Testis (tissue), 3 donors: ENCODE data around the gene RANBP17. TPM values are rescaled to one million over a fixed set of nuclear protein-coding genes. Genes with fewer than 3 reads are reported as not detected.
A peak's percentile ranks its signal among the peaks of the same experiment; 100 is the strongest.
"Not testable (repeated sequence)": the region's sequence is repeated elsewhere in the genome, so short reads cannot be mapped to it uniquely, and the experiment has no call there.

Experiments
- DNase-seq: peaks from one replicate; pipeline ENCODE4 v3.0.0-alpha.2; 2019
- H3K27ac ChIP-seq, 2 donors: fragments of 200-600 bp; sonication (generic); one replicate each; pipeline ENCODE4 v1.5.1; 2019
- H3K27me3 ChIP-seq: fragments of 200-600 bp; sonication (generic); one replicate; pipeline ENCODE4 v1.5.1; 2019
- H3K36me3 ChIP-seq: fragments of 200-600 bp; sonication (generic); one replicate; pipeline ENCODE4 v1.5.1; 2017; ENCODE audit warnings: low read depth; ENCODE audit errors: missing control alignments
- H3K4me1 ChIP-seq: fragments of 200-600 bp; sonication (generic); one replicate; pipeline ENCODE4 v1.5.1; 2019
- H3K4me3 ChIP-seq, 2 donors: fragments of 200-600 bp; sonication (generic); one replicate each; pipeline ENCODE4 v1.5.1; 2017 to 2019
- H3K9me3 ChIP-seq: fragments of 200-600 bp; sonication (generic); one replicate; pipeline ENCODE4 v1.5.1; 2017
- POLR2A ChIP-seq: fragments of 450-650 bp; IDR thresholded peaks from one replicate; pipeline ENCODE4 v1.6.1; 2017; ENCODE audit warnings: antibody characterized with exemption, mild to moderate bottlenecking, moderate library complexity
- WGBS, 2 donors: methylation state at CpG; one replicate each; pipeline ENCODE4 v1.1.5; 2018; 5-methylcytosine and 5-hydroxymethylcytosine counted together
- intact Hi-C: fragments of 100-400 bp; cut with DNase I; formaldehyde crosslinking; loops from one replicate; pipeline ENCODE4 v1.15.1; 2023; ENCODE audit warnings: low total_unique reads
- polyA plus RNA-seq: library from polyadenylated mRNA; stranded (reverse); fragments of 350-450 nt; fragmentation: Illumina TruSeq; extraction: RNeasy Lipid Tissue Mini Kit (QIAGEN cat#74804); gene quantifications from one replicate; pipeline ENCODE4 v1.2.3, GENCODE V29; 2014; ENCODE audit warnings: low read depth, low replicate concordance; ENCODE audit not compliant: insufficient read depth
- total RNA-seq, 2 donors: library from RNA; depleted of rRNA; stranded (reverse); fragments of >200 nt; gene quantifications; one replicate each; pipeline ENCODE4 v1.2.3, GENCODE V29; 2016
- TF ChIP-seq, protein P1 (sequence below), 3 experiments: fragments of 450-650 bp in 2 of 3; fragments of 200-600 bp in 1 of 3; sonication (generic) in 1 of 3; IDR thresholded peaks; one replicate each; pipeline ENCODE4 v1.5.1; 2016 to 2019; ENCODE audit warnings: antibody characterized with exemption in 3 of 3, mild to moderate bottlenecking in 2 of 3, moderate library complexity in 1 of 3

Gene RANBP17
- total and polyA plus RNA-seq, 3 donors from 2014 or later: 34.1 to 63.9 (median 58.2) TPM

DNA sequence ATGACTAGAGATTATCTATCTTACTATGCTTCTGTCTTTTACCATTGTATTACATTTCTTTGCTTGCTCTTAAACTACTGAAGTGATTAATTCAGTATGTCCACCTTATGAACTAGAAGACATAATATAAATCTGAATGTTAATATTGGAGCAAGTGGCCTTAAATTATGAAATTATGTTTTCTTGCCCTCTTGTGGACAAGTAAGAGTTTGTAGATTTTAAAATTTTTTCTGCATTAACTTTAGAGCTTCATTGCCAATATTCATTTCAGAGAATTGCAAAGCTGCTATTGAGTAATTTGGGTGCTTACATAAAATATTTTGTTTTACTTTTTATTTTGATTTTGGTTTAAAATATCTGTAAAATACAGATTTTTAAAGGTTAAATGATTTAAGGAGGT, 55.3 kb downstream of the RANBP17 start:
- Histone ChIP-seq H3K27me3 (no peaks in the 10 kb centered on the region), H3K9me3 (no peaks in the 10 kb centered on the region), H3K36me3 (no peaks in the 10 kb centered on the region), H3K4me3 (no peak overlapping the region), H3K4me1 (no peaks in the 10 kb centered on the region), H3K27ac (no peak overlapping the region)
- intact Hi-C loops: no loop called here
- no peak for DNase-seq
- TF ChIP-seq, protein P1, sequence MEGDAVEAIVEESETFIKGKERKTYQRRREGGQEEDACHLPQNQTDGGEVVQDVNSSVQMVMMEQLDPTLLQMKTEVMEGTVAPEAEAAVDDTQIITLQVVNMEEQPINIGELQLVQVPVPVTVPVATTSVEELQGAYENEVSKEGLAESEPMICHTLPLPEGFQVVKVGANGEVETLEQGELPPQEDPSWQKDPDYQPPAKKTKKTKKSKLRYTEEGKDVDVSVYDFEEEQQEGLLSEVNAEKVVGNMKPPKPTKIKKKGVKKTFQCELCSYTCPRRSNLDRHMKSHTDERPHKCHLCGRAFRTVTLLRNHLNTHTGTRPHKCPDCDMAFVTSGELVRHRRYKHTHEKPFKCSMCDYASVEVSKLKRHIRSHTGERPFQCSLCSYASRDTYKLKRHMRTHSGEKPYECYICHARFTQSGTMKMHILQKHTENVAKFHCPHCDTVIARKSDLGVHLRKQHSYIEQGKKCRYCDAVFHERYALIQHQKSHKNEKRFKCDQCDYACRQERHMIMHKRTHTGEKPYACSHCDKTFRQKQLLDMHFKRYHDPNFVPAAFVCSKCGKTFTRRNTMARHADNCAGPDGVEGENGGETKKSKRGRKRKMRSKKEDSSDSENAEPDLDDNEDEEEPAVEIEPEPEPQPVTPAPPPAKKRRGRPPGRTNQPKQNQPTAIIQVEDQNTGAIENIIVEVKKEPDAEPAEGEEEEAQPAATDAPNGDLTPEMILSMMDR (IDR thresholded peaks at IDR 0.05): peak in 1 of 3 experiments; percentile 18
- no peak for TF ChIP-seq POLR2A

DNA sequence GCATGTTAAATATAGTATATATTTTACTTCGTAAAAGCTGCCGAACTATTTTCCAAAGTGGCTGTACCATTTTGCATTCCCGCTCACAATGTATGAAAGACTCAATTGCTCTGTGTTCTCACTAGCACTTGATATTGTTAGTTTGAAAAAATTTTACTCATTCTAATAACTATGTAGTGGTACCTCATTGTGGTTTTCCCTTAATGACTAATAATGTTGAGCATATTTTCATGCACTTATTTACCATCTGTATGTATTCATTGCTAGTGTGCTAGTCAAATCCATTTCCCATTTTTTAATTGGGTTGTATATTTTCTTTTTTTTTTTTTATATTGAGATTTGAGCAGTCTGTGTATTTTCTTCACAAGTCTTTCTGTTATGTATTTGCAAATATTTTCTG, 58.4 kb downstream of the RANBP17 start:
- TF ChIP-seq POLR2A: no peak
- TF ChIP-seq, protein P1 (IDR thresholded peaks at IDR 0.05): no peak
- Histone ChIP-seq H3K36me3 (no peaks in the 10 kb centered on the region), H3K9me3 (no peaks in the 10 kb centered on the region), H3K27ac (no peak overlapping the region), H3K4me3 (no peak overlapping the region), H3K27me3 (no peaks in the 10 kb centered on the region), H3K4me1 (no peaks in the 10 kb centered on the region)
- WGBS, 2 donors: 82 to 96% methylated on average over 3 of the region's 3 CpGs
- DNase-seq: no peak
- intact Hi-C loops: no loop called here

DNA sequence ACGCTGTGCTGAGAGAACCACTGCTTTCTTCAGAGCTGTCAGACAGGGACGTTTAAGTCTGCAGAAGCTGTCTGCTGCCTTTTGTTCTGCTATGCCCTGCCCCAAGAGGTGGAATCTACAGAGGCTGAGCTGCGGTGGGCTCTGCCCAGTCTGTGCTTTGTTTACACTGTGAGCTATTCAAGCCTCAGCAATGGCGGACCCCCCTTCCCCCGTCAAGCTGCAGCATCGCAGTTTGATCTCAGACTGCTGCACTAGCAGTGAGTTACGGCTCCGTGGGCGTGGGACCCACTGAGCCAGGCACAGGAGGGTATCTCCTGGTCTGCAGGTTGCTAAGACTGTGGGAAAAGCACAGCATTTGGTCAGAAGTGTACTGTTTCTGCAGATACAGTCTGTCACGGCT, 60.5 kb downstream of the RANBP17 start:
- H3K9me3 ChIP-seq, H3K36me3 ChIP-seq, DNase-seq, H3K27me3 ChIP-seq, H3K4me3 ChIP-seq, intact Hi-C loops, H3K4me1 ChIP-seq, H3K27ac ChIP-seq: not testable (repeated sequence)
- WGBS, 2 donors: 62 to 63% methylated on average over 3 to 10 of the region's 10 CpGs

DNA sequence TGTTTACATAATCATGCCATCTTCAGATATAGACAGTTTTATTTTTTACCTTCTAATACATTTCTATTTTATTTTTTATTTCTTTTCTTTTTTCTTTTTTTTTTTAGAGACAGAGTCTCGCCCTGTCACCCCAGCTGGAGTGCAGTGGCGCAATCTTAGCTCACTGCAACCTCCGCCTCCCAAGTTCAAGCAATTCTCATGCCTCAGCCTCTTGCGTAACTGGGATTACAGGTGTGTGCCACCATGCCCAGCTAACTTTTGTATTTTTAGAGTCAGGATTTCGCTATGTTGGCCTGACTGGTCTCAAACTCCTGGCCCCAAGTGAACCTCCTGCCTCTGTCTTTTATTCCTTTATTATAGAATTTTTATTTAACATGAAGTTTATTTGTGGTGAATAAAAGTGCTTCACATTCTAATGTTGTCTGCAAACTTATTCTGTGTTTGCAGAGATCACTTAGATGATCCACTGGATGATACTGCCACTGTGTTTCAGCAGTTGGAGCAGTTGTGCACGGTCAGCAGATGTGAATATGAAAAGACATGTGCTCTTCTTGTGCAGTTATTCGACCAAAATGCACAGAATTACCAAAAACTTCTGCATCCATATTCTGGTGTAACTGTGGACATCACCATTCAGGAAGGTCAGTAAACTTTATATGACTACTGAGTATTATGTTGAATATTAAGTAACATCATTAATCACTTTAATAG, 62.2 kb downstream of the RANBP17 start:
- no peak for DNase-seq
- H3K27me3 ChIP-seq: no peaks in the 10 kb centered on the region
- no peaks in the 10 kb centered on the region for H3K4me1 ChIP-seq
- no peaks in the 10 kb centered on the region for H3K9me3 ChIP-seq
- intact Hi-C loops: no loop called here
- 90 to 94% methylated on average over 7 of the region's 7 CpGs for WGBS, 2 donors
- H3K36me3 ChIP-seq: no peaks in the 10 kb centered on the region
- no peak overlapping the region for H3K27ac ChIP-seq
- TF ChIP-seq POLR2A: no peak
- TF ChIP-seq, protein P1 (IDR thresholded peaks at IDR 0.05): no peak
- H3K4me3 ChIP-seq: no peak overlapping the region

DNA sequence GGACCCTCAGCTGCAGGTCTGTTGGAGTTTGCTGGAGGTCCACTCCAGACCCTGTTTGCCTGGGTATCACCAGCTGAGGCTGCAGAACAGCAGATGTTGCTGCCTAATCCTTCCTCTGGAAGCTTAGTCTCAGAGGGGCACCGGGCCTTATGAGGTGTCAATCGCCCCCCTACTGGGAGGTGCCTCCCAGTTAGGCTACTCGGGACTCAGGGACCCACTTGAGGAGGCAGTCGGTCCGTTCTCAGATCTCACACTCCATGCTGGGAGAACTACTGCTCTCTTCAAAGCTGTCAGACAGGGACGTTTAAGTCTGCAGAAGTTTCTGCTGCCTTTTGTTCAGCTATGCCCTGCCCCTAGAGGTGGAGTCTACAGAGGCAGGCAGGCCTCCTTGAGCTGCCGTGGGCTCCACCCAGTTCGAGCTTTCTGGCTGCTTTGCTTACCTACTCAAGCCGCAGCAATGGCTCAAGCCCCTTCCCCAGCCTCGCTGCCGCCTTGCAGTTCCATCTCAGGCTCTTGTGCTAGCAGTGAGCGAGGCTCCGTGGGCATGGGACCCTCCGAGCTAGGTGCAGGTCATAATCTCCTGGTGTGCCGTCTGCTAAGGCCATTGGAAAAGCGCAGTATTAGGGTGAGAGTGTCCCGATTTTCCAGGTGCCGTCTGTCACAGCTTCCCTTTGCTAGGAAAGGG, 73.9 kb downstream of the RANBP17 start:
- H3K27ac ChIP-seq, DNase-seq, H3K27me3 ChIP-seq, H3K36me3 ChIP-seq, H3K9me3 ChIP-seq, intact Hi-C loops, H3K4me3 ChIP-seq, H3K4me1 ChIP-seq: not testable (repeated sequence)
- 84 to 90% methylated on average over 6 to 18 of the region's 18 CpGs for WGBS, 2 donors

DNA sequence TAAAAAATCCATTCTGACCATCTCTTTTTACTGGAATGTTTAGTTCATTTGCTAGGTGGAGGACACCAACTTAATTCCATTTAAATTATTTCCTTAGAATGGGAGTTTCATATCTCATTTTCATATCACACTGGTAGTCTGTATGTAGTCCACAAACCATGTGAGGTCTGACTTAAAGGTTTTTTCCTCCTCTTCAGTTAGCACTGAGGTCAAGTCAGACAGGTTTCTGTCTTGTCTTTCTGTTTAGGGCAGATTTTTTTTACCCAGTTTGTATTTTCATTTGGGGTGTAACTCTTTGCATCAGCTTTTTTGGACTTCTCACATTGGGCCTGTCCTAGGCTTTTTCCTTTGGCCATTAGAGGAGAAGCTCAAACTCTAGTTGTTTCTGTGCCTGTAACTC, 75.3 kb downstream of the RANBP17 start:
- no peaks in the 10 kb centered on the region for H3K9me3 ChIP-seq
- no peak overlapping the region for H3K4me3 ChIP-seq
- H3K36me3 ChIP-seq: no peaks in the 10 kb centered on the region
- H3K4me1 ChIP-seq: no peaks in the 10 kb centered on the region
- intact Hi-C loops: no loop called here
- TF ChIP-seq, protein P1 (IDR thresholded peaks at IDR 0.05): no peak
- TF ChIP-seq POLR2A: no peak
- no peak for DNase-seq
- no peak overlapping the region for H3K27ac ChIP-seq
- no peaks in the 10 kb centered on the region for H3K27me3 ChIP-seq
